Mesendoderm (in vitro differentiated cells): ENCODE measurements around the gene ADAMTS16.
A peak's percentile ranks its signal among the peaks of the same experiment; 100 is the strongest.

Experiments
- DNase-seq: peaks from one replicate; pipeline ENCODE4 v3.0.0; 2013
- H2AK5ac ChIP-seq: 2 replicates; pipeline ENCODE4 v1.6.1; 2013; ENCODE audit warnings: low read length, inconsistent platforms
- H2BK120ac ChIP-seq: 2 replicates; pipeline ENCODE4 v1.6.1; 2013; ENCODE audit warnings: low read depth, mild to moderate bottlenecking, low read length, moderate library complexity, mixed read lengths
- H2BK15ac ChIP-seq: replicated peaks from 2 replicates; pipeline ENCODE4 v1.6.1; 2013; ENCODE audit warnings: low read depth, mild to moderate bottlenecking, moderate library complexity
- H2BK5ac ChIP-seq: 2 replicates; pipeline ENCODE4 v1.6.1; 2013; ENCODE audit warnings: low read length, inconsistent platforms
- H3K18ac ChIP-seq: 2 replicates; pipeline ENCODE4 v1.6.1; 2013; ENCODE audit warnings: mild to moderate bottlenecking, low read length, mixed read lengths
- H3K23ac ChIP-seq: one replicate; pipeline ENCODE4 v1.6.1; 2013; ENCODE audit warnings: low read length
- H3K27ac ChIP-seq: 2 replicates; pipeline ENCODE4 v1.5.1; 2013; ENCODE audit warnings: low read depth, mild to moderate bottlenecking, inconsistent platforms, low read length, moderate library complexity
- H3K27me3 ChIP-seq: 2 replicates; pipeline ENCODE4 v1.6.1; 2013; ENCODE audit warnings: low read length, control low read depth, mild to moderate bottlenecking, inconsistent platforms; ENCODE audit not compliant: insufficient read depth, poor library complexity
- H3K36me3 ChIP-seq: 2 replicates; pipeline ENCODE4 v1.6.1; 2013; ENCODE audit warnings: low read length, inconsistent platforms; ENCODE audit not compliant: control insufficient read depth, insufficient read depth
- H3K4ac ChIP-seq: one replicate; pipeline ENCODE4 v1.6.1; 2013; ENCODE audit warnings: low read depth, mild to moderate bottlenecking, low read length, moderate library complexity
- H3K4me1 ChIP-seq: 2 replicates; pipeline ENCODE4 v1.6.1; 2013; ENCODE audit warnings: low read depth, low read length, inconsistent platforms; ENCODE audit not compliant: control insufficient read depth
- H3K4me2 ChIP-seq: 2 replicates; pipeline ENCODE4 v1.6.1; 2013; ENCODE audit warnings: low read length
- H3K4me3 ChIP-seq: 2 replicates; pipeline ENCODE4 v1.5.1; 2013; ENCODE audit warnings: mild to moderate bottlenecking, low read length
- H3K56ac ChIP-seq: one replicate; pipeline ENCODE4 v1.6.1; 2013; ENCODE audit warnings: low read length
- H3K79me1 ChIP-seq: 2 replicates; pipeline ENCODE4 v1.6.1; 2013; ENCODE audit warnings: low read length, inconsistent platforms
- H3K79me2 ChIP-seq: 2 replicates; pipeline ENCODE4 v1.6.1; 2013; ENCODE audit warnings: mild to moderate bottlenecking, low read length; ENCODE audit not compliant: control insufficient read depth, insufficient read depth
- H3K9ac ChIP-seq: 2 replicates; pipeline ENCODE4 v1.6.1; 2013; ENCODE audit warnings: low read length, inconsistent platforms
- H4K5ac ChIP-seq: one replicate; pipeline ENCODE4 v1.6.1; 2013; ENCODE audit warnings: low read length
- H4K8ac ChIP-seq: one replicate; pipeline ENCODE4 v1.6.1; 2013; ENCODE audit warnings: low read depth, mild to moderate bottlenecking, control low read depth, low read length, moderate library complexity
- WGBS: extraction: QIAGEN DNeasy Blood & Tissue Kit; methylation state at CpG from one replicate; pipeline ENCODE4 v1.1.7; 2013; ENCODE audit warnings: low lambda C conversion rate, missing lambda C conversion rate; ENCODE audit not compliant: insufficient coverage; ENCODE audit errors: extremely low coverage; 5-methylcytosine and 5-hydroxymethylcytosine counted together

The ADAMTS16 gene

GRCh38 chr5:5278815-5279381, 138.8 kb downstream of the ADAMTS16 start:
- no peak overlapping the region for H3K4me2 ChIP-seq
- H2BK120ac ChIP-seq = no peak overlapping the region
- H4K5ac ChIP-seq = no peak overlapping the region
- H3K27ac ChIP-seq = no peak overlapping the region
- no peak overlapping the region for H3K4me3 ChIP-seq
- H2BK15ac ChIP-seq = no peak overlapping the region
- H3K18ac ChIP-seq = peak overlapping the region; percentile 70
- no peaks in the 10 kb centered on the region for H3K79me1 ChIP-seq
- no peak overlapping the region for H3K9ac ChIP-seq
- H2BK5ac ChIP-seq = no peak overlapping the region
- H3K79me2 ChIP-seq = no peaks in the 10 kb centered on the region
- peak overlapping the region; percentile 16 for H3K4ac ChIP-seq
- H3K56ac ChIP-seq = no peak overlapping the region
- no peak overlapping the region for H3K23ac ChIP-seq
- DNase-seq = peak; percentile 17
- no CpG with 5 or more reads among the region's 3 CpGs for WGBS
- H3K27me3 ChIP-seq = no peaks in the 10 kb centered on the region
- H3K4me1 ChIP-seq = no peaks in the 10 kb centered on the region
- no peak overlapping the region for H2AK5ac ChIP-seq
- H4K8ac ChIP-seq = no peak overlapping the region
- H3K36me3 ChIP-seq = no peaks in the 10 kb centered on the region

GRCh38 chr5:5285906-5286305, 145.8 kb downstream of the ADAMTS16 start:
- H3K27me3 ChIP-seq = no peaks in the 10 kb centered on the region
- H3K4me2 ChIP-seq = no peak overlapping the region
- no peaks in the 10 kb centered on the region for H3K79me2 ChIP-seq

GRCh38 chr5:5287419-5287818, 147.3 kb downstream of the ADAMTS16 start:
- no peak overlapping the region for H3K9ac ChIP-seq
- H4K8ac ChIP-seq = no peak overlapping the region
- H2BK5ac ChIP-seq = no peak overlapping the region
- no peaks in the 10 kb centered on the region for H3K27me3 ChIP-seq
- no peak overlapping the region for H2BK120ac ChIP-seq
- no peak overlapping the region for H3K4ac ChIP-seq
- no peak overlapping the region for H3K27ac ChIP-seq
- H4K5ac ChIP-seq = no peak overlapping the region
- DNase-seq = no peak
- no peak overlapping the region for H2AK5ac ChIP-seq
- no peak overlapping the region for H3K56ac ChIP-seq
- H3K36me3 ChIP-seq = no peaks in the 10 kb centered on the region
- H3K18ac ChIP-seq = peak overlapping the region; percentile 7
- WGBS = no CpG with 5 or more reads among the region's 9 CpGs
- no peaks in the 10 kb centered on the region for H3K4me1 ChIP-seq
- H3K4me3 ChIP-seq = no peak overlapping the region
- no peak overlapping the region for H3K4me2 ChIP-seq
- no peak overlapping the region for H2BK15ac ChIP-seq
- H3K23ac ChIP-seq = no peak overlapping the region
- no peaks in the 10 kb centered on the region for H3K79me2 ChIP-seq
- no peaks in the 10 kb centered on the region for H3K79me1 ChIP-seq

More at GRCh38 chr5:5285906-5286305, 145.8 kb downstream of the ADAMTS16 start:
- no peak overlapping the region for H3K18ac ChIP-seq
- no peak overlapping the region for H2BK120ac ChIP-seq
- no peak for DNase-seq
- H2BK5ac ChIP-seq = no peak overlapping the region
- WGBS = no CpG with 5 or more reads among the region's 3 CpGs
- H3K4ac ChIP-seq = no peak overlapping the region
- H2BK15ac ChIP-seq = no peak overlapping the region
- no peak overlapping the region for H4K5ac ChIP-seq
- no peaks in the 10 kb centered on the region for H3K4me1 ChIP-seq
- no peak overlapping the region for H3K4me3 ChIP-seq
- no peaks in the 10 kb centered on the region for H3K36me3 ChIP-seq
- no peak overlapping the region for H3K56ac ChIP-seq
- H4K8ac ChIP-seq = no peak overlapping the region
- no peak overlapping the region for H2AK5ac ChIP-seq
- H3K27ac ChIP-seq = no peak overlapping the region
- no peak overlapping the region for H3K9ac ChIP-seq
- H3K79me1 ChIP-seq = no peaks in the 10 kb centered on the region
- H3K23ac ChIP-seq = no peak overlapping the region

DNA sequence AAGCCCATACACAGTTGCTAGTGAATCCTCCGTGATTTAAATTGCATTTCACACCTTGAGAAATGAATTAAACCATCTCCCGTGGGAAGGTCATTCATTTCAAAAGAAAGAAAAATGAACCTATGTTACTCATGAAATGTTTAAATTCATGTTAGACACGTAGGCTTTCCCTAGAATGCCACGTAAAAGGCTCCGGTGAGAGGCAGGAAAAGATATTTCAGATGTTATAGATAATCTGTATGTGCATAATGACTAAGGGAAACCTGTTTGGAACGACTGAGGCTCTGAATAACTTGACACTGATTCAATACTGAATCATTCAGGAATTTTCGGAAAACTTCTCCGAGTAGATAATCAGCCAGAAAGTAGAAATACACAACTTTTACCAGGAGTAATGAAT, 148.1 kb downstream of the ADAMTS16 start:
- Histone ChIP-seq H3K27ac (no peak overlapping the region), H2BK5ac (no peak overlapping the region), H4K8ac (no peak overlapping the region), H3K56ac (no peak overlapping the region), H3K27me3 (no peaks in the 10 kb centered on the region), H3K4me1 (no peaks in the 10 kb centered on the region), H3K4me2 (no peak overlapping the region), H3K79me2 (no peaks in the 10 kb centered on the region), H3K36me3 (no peaks in the 10 kb centered on the region), H3K4ac (no peak overlapping the region), H4K5ac (no peak overlapping the region), H3K9ac (no peak overlapping the region), H2AK5ac (no peak overlapping the region), H3K79me1 (no peaks in the 10 kb centered on the region), H2BK15ac (no peak overlapping the region), H2BK120ac (no peak overlapping the region), H3K23ac (no peak overlapping the region), H3K18ac (peak overlapping the region; percentile 7), H3K4me3 (no peak overlapping the region)
- WGBS = no CpG with 5 or more reads among the region's 8 CpGs
- DNase-seq = peak; percentile 20

DNA sequence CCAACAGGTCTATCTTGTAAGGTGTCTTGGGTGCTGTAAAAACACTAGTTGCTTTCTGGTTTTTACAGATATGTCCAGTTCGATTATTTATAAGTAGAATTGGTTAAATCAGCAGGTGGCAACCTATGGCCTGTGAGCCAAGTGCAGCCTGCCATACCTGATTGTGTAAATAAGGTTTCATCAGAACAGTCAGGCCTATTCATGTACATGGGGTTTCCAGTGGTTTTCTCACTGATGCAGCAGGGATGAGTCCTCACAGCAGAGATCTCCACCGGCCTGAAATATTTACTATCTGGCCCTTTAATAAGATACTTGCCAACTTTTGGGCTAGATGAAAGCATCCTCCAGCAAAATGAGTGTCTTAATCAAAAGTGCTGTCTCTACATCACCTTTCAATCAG, 149.4 kb downstream of the ADAMTS16 start:
- Histone ChIP-seq H2BK15ac (no peak overlapping the region), H2AK5ac (no peak overlapping the region), H3K27me3 (no peaks in the 10 kb centered on the region), H4K8ac (no peak overlapping the region), H3K4me2 (no peak overlapping the region), H2BK5ac (no peak overlapping the region), H3K79me2 (no peaks in the 10 kb centered on the region), H3K23ac (no peak overlapping the region), H3K9ac (no peak overlapping the region), H3K4ac (no peak overlapping the region), H4K5ac (no peak overlapping the region), H3K27ac (no peak overlapping the region), H3K56ac (no peak overlapping the region), H3K18ac (no peak overlapping the region), H3K4me1 (no peaks in the 10 kb centered on the region), H2BK120ac (no peak overlapping the region), H3K79me1 (no peaks in the 10 kb centered on the region), H3K4me3 (no peak overlapping the region), H3K36me3 (no peaks in the 10 kb centered on the region)
- no peak for DNase-seq
- WGBS = no CpG with 5 or more reads among the region's 2 CpGs

DNA sequence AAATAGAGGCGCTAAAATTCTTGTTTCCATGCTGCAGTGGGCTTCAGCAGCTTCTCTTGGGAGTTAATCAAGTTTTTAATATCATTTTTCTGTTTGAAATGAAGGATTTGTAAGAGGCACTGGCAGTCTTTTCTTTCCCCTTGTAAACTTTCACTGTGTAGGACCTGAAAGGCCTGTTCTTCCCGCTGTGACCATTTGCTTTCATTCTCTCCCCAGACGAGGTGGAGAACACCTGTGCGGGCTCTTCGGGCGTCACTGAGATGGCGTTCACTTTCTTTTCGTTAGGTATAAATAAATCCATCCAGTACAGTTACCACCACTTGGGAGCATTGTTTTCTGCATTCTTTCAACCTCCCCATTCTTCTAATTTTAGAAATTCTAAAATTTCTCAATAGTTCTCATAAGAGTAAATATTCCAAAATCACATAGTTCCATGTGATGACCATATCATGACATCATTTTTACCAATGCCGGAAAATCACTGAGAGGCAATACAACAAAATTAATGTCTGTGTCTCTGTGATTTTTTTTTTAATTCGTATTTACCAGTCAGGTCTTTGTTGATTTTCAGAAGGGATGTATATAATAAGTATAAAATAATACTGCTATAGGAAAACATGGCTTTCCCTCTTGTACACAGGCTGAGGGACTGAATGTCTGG, 150.7 kb downstream of the ADAMTS16 start:
- H2BK15ac ChIP-seq = no peak overlapping the region
- no peak overlapping the region for H3K4me3 ChIP-seq
- no peaks in the 10 kb centered on the region for H3K79me1 ChIP-seq
- no peak overlapping the region for H4K8ac ChIP-seq
- DNase-seq = no peak
- no peak overlapping the region for H2BK120ac ChIP-seq
- H4K5ac ChIP-seq = no peak overlapping the region
- H3K56ac ChIP-seq = no peak overlapping the region
- H3K36me3 ChIP-seq = no peaks in the 10 kb centered on the region
- H3K79me2 ChIP-seq = no peaks in the 10 kb centered on the region
- no peak overlapping the region for H3K18ac ChIP-seq
- no peaks in the 10 kb centered on the region for H3K27me3 ChIP-seq
- WGBS = no CpG with 5 or more reads among the region's 10 CpGs
- no peak overlapping the region for H3K23ac ChIP-seq
- no peak overlapping the region for H2BK5ac ChIP-seq
- H3K9ac ChIP-seq = no peak overlapping the region
- no peak overlapping the region for H3K4ac ChIP-seq
- H3K4me2 ChIP-seq = no peak overlapping the region
- no peak overlapping the region for H3K27ac ChIP-seq
- H2AK5ac ChIP-seq = no peak overlapping the region
- no peaks in the 10 kb centered on the region for H3K4me1 ChIP-seq
